Measurements from ENCODE around the gene FSTL5. TPM values are rescaled to one million over a fixed set of nuclear protein-coding genes. Genes with fewer than 3 reads are reported as not detected.

The FSTL5 gene
- polyA plus RNA-seq, 1 donor = 2.6 TPM

- DNase-seq (ENCODE audit: low read depth) = no peak
Measured at GRCh38 chr4:161704653-161705052, 459.1 kb downstream of the FSTL5 start.

DNA sequence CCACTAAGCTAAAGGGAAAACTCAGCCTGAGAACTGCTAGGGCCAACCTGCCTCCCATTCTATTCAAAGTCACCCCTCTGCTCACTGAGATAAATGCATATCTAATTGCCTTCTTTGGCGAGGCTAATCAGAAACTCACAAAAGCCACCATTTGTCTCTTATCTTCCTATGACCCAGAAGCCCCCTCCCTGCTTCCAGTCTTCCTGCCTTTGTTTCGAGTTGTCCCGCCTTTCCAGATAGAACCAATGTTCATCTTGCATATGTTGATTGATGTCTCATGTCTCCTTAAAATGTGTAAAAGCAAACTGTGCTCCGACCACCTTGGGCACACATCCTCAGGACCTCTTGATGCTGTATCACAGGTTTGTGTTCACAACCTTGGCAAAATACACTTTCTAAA lies 459.8 kb downstream of the FSTL5 start:
- no peak for DNase-seq (ENCODE audit: low read depth)

DNA sequence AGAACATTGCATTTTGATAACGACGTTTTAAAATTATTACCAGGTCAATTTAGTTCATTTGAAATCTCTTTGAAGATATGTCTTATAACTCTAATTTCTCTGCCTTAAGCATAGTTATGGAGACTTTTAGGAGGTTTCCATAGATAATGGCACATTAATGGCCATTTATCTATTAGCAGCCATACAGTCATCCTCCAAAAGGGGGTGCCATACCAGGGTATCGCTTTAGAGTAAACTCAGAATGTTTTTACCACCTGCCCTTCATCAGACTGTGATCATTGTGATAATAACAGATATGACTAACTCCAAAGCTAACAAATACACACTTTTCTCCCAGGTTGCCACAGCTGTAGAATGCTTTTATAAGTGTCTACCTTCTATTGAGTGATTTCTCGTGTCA lies 461.5 kb downstream of the FSTL5 start:
- DNase-seq (ENCODE audit: low read depth) = no peak

DNA sequence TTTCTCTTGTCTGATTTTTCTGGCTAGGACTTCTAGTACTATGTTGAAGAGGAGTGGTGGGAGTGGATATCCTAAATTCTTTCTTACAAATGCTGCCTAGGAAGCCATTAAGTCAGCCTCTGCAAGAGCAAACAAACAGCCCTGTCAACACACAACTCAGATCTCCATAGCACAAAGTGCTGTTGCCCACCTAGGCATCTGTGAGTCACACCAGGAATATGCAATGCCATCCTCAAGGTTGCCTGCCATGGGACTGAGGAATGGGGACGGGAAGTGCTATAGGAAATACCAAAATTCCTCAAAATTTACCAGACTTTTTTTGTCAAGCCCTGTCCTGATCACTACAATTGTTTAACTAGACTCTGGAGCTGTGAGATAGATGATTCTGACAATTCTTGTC lies 466.9 kb downstream of the FSTL5 start:
- no peak for DNase-seq (ENCODE audit: low read depth)

GRCh38 chr4:161680146-161680545 lies 483.7 kb downstream of the FSTL5 start:
- DNase-seq (ENCODE audit: low read depth) = no peak

DNA sequence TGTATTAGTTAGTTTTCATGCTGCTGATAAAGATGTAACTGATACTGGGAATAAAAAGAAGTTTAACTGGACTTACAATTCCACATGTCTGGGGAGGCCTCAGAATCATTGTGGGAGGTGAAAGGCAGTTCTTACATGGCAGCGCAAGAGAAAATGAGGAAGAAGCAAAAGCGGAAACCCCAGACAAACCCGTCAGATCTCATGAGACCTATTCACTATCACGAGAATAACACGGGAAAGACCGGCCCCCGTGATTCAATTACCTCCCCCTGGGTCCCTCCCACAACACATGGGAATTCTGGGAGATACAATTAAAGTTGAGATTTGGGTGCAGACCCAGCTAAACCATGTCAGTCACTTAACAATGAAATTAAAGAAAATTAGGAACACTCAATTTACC lies 499.1 kb downstream of the FSTL5 start:
- DNase-seq (ENCODE audit: low read depth) = no peak

DNA sequence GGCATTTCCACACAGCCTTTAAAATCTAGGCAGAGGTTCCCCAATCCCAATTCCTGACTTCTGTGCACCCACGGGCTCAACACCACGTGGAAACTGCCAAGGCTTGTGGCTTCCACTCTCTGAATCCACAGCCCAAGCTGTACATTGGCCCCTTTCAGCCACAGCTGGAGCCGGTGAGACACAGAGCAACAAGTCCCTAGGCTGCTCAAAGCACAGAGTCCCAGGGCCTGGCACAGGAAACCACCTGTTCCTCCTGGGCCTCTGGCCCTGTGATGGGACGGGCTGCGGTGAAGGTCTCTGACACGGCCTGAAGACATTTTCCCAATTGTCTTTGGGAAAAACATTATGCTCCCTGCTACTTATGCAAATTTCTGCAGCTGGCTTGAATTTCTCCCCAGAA lies 500.0 kb downstream of the FSTL5 start:
- no peak for DNase-seq (ENCODE audit: low read depth)

- DNase-seq (ENCODE audit: low read depth) = no peak
Measured at GRCh38 chr4:161658676-161659075, 505.1 kb downstream of the FSTL5 start.

GRCh38 chr4:161657616-161658015 lies 506.2 kb downstream of the FSTL5 start:
- no peak for DNase-seq (ENCODE audit: low read depth)

DNA sequence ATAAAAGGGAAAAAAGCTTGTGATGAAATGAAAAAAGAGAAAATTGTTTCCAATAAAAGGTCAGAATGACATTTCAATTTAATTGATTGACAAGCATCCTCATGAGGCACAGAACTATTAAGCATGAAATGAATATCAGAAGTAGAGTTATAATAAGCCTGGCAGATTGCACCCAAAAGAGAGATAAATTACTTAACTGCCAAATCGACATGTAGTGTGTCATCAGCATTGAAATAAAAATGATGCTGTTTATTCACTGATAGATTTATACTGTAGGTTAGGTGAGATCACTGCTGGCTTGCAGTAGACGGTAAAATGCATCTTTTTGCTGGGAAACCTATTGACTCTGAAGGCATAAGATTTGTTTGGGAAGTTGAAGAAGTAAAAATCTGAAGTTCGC lies 507.2 kb downstream of the FSTL5 start:
- no peak for DNase-seq (ENCODE audit: low read depth)

DNA sequence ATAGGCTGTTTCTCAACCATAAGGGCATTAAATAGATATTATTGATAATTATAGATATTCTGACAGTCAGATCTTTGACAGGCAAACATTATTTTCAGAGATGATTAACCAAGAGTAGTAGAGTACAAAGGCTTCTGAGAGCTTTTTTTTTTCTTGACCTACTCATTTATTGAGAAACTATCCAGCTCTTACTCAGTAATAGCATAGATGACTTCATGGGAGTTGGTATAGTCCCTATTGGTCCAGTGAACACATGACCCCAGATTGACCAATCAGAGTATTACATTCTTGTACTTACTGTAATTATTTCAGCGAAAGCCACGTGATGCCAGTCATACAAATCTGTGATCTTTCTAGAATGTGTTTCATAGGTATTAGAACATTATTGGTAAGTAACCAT lies 508.7 kb downstream of the FSTL5 start:
- DNase-seq (ENCODE audit: low read depth) = no peak

DNA sequence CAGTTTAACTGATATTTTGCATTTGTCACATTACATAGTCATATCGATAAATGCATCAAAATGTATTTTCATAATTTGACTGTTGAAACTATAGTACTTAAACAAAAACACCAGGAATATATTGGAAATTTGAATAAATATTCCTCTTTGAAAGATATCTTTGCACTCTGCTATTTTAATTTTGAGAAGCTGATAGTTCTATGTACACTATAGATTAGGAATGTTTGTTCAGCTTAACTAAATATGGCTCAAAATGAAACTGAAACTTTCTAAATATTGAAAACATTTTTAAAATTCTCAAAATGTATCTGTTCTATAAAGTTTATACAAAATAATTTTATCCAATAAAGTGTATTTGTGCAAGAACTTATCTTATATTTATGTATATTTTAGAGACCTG lies 510.1 kb downstream of the FSTL5 start:
- DNase-seq (ENCODE audit: low read depth) = no peak

- DNase-seq (ENCODE audit: low read depth) = no peak
Measured at GRCh38 chr4:161651586-161651985, 512.2 kb downstream of the FSTL5 start.

- no peak for DNase-seq (ENCODE audit: low read depth)
Measured at GRCh38 chr4:161650812-161651211, 513.0 kb downstream of the FSTL5 start.

GRCh38 chr4:161647757-161648156 lies 516.0 kb downstream of the FSTL5 start:
- DNase-seq (ENCODE audit: low read depth) = no peak

GRCh38 chr4:161642708-161643107 lies 521.1 kb downstream of the FSTL5 start:
- no peak for DNase-seq (ENCODE audit: low read depth)

DNA sequence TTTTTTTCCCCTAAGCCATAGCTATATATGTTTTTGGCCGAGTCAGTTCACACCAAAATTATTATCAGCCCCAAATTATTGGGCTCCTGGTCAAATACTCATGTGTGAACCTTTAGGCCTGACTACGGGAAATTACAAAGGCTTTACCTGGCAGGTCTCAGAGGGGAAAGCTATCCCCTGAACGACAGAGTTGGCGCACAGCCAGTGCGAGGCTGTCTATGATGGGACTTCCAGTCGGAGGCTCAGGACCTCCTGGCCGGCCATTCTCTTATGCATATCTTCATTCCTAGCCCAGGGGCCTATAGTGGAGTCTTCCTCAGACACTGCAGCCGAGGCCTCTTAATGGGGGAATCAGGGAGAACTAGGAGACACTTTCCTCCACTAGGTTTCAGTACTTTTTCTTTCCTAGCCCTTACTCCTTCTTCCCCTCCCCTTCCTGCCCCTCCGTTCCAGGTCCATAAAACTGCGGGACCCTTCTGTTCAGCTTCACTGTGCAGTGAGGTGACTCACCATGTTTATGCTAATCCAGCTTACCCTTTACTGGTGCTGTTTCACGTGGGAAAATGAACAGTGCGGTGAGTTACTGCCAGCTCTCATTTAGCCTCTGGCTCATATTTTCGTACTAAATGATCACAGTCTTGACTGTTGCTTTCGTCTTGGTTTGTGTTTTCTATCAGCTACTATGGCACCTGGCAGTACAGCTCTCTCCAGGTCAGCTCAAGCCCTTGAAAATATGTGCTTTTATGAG lies 533.9 kb downstream of the FSTL5 start:
- DNase-seq (ENCODE audit: low read depth) = no peak

DNA sequence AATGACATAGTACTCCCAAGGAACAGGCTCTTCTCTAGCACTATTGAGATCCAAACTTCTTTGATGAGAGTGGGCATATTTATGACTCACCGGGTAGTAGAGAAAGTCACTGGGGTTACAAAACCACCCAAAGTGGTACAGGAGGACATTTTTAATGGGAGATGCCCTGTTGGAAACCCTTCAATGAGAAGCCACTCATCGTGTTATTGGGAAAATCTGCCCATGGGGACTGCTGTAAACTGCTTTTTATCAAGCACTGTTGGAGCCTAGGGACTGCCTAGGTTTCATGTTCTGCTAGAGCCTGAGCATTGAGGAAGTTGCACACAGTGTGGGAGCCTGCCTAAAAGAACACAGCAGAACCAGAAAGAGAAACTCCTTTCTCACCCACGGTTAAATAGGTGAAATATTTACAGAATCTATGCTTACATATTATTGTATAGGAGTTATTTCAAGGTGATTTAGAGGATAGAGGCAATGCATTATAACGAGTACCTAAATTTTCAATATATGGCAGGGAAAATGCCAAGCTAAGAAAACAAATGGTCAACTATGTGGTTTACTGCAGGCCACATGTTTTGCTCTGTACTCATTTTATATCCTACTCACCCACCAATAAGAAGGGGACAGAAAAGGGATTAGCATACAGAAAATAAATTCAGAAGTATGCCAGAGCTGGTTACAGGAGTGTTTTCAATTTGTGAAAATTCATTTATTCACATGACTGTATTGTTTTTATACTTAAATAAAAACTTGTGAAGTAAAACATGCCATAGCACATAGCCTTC lies 559.1 kb downstream of the FSTL5 start:
- no peak for DNase-seq (ENCODE audit: low read depth)

GRCh38 chr4:161601011-161601410 lies 562.8 kb downstream of the FSTL5 start:
- no peak for DNase-seq (ENCODE audit: low read depth)

DNA sequence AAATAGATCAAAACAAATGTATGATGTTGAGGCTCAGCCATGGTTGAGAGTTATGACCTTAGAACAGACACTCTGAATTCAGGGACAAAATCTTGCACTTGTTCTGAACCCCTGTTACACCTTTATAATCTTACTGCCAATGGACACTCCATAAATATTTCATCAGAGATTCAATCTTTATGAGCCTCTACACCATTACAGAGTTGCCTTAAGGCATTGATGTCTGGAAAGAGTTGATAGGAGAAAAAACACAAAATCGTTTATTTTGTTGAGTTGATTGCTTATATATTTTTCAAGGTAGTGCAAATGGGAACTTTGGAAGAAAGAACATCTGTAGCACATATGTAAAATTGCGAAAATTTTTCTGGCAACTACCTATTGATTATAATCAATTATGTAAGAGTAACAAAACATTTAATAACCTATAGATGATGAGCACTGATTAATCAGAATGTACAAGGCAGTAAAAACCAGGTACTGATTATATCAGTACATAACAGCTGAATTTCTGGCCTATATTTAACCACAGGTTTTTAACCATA lies 568.5 kb downstream of the FSTL5 start:
- DNase-seq (ENCODE audit: low read depth) = no peak

GRCh38 chr4:161585011-161585410 lies 578.8 kb downstream of the FSTL5 start:
- no peak for DNase-seq (ENCODE audit: low read depth)

GRCh38 chr4:161583549-161583948 lies 580.3 kb downstream of the FSTL5 start:
- no peak for DNase-seq (ENCODE audit: low read depth)

Measured in forelimb muscle (tissue), 1 donor.